HT-29 (cell line): ENCODE data around the gene DCTN2. TPM values are rescaled to one million over a fixed set of nuclear protein-coding genes. Genes with fewer than 3 reads are reported as not detected.

ENCODE experiments used
- DNase-seq: peaks from one replicate; pipeline ENCODE4 v3.0.0-alpha.2; 2015; ENCODE audit warnings: low spot score
- total RNA-seq: library from RNA; depleted of rRNA; stranded (reverse); fragments of >200 nt; shearing (Covaris generic); gene quantifications from 2 replicates; pipeline ENCODE4 v1.2.3, GENCODE V29; 2014

Gene DCTN2
- total RNA-seq, 1 experiment from 2014 or later = 62.3 TPM

DNA sequence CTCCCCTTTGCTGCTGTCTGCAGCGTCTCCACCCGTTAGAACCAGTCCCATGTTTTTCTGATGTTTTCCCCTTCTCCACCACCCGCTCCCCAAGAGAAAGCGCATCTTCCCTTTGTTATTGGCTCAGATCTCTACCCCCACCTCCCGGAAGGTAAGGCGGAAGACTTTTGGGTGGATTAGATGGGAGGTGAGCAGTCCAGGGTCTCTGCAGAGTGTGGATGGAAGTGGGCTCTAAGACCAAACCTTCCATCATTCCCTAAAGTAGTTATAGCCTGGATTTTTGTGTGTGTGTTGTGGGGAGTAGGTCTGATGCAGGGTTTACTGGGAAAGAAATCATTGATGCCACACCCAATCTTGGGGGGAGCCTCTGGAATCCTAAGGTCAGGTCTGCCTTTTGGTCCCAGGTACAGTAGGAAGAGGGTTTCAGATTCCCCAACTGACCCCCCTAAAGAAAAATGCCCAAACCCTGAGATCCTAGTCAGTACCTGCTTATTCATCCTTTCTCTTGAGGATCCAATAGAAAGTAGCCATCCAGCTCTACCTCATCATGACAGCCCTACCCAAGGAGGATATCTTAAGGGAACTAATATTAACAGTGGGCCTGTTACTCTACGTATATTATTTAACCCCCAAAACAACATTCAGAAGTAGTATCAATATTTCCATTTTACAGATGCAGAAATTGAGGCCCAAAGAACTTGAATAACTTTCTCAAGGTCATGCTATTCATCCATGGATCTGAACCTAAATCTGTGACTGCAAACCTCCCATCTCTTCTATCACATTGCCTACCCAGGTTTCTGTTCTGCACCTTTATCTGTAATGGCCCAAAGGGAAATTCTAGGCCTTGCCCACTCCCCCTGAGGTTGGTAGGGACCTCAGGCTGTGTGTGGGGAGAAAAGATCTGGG is 3.9 kb upstream of the DCTN2 start:
- no peak for DNase-seq

DNA sequence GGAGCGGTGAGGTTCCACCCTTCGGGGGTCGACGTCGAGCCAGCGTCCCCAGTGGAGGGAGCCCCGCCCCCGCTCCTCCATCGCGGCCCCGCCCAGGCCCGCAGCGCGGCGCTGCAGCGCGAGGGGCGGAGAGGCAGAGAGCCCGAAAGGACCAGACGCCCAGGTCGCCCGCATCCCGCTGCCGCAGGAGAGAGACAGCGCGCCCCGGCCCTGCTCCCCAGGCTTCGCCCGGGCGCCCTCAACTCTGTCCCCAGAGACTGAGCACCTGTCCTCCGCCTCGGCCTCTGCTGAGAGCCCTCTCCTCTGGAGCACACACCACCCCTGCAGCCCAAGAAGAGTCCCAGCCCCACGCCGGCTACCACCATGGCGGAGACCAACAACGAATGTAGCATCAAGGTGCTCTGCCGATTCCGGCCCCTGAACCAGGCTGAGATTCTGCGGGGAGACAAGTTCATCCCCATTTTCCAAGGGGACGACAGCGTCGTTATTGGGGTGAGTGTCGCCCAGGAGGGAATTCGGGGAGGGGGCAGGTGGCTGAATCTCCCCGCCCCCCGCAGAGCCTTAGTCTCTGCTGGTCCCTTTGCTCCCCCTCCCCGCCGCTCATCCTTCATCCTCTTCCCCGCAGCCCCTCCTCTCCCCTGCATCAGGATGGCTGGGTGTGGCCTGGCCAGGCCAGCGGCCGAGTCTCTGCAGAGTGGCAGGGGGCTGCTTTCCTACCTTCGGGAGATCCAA is 3.1 kb upstream of the DCTN2 start, which contains the start of gene KIF5A:
Gene KIF5A (plus strand): TSS at position 136 of the 732 bp plus-strand sequence. CDS start 228 bp downstream, at position 364.
- DNase-seq = no peak

DNA sequence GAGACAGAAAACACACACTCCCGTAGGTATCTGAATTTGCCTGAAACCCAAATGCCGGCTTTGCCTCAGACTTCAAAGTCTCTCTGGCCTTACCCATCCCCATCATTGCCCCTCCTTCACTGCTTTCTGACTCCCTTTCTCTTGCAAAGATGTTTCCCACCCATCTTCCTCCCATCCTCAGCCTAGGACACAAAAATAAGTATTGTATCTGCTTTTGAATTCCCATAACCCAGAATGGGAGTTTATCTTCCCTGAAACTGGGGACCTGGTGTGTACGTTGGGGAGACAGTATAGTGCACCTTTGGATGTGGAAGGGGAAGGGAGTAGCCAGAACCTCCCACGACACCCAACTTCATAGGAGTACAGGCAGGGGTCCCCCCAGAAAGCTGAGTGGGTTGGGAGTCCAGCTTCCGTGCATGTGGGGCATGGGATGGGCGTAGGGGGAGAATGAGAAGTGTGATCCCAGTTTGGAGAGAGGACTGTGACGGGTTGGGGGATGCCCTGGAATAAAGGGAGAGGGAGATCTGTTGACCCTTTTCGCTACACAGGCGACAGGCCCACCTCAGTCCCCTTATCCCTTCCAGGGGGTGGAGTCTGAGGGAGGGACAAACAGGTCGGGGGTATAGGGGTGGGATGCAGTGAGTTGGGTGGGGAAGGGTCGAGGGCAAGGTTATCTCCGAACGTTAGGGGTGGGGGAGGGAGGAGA is 2.4 kb upstream of the DCTN2 start:
- DNase-seq = no peak

DNA sequence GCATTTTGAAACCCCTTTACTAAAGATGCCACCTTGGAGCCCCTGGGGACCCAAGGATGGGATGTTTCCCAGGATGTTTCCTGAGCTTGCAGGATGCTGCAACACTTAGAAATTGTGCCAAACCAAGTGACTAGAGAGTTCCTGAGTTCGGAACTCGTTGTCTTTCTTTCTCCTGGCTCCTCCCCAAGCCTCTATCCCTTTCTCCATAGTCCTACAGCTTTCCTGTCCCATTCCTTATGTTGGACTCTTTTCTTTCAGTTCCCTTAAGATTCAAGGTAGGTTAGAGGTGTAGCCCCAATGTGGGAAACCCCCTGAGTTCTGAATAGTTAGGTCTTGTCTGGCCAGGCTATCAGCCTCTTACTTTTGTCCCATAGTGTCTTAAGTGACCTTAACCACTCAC is 1.5 kb upstream of the DCTN2 start:
- DNase-seq = no peak

DNA sequence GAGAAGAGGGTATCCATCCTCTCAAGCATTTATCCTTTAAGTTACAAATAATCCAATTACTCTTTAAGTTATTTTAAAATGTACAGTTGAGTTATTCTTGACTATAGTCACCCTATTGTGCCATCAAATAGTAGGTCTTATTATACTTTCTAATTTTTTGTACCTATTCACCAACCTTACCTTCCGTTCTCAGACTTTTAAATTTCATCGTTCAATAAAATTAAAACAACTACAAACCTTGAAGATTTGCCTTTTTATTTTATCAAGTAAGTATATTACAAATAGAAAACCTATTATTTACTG is 972 bp upstream of the DCTN2 start:
- no peak for DNase-seq

DNA sequence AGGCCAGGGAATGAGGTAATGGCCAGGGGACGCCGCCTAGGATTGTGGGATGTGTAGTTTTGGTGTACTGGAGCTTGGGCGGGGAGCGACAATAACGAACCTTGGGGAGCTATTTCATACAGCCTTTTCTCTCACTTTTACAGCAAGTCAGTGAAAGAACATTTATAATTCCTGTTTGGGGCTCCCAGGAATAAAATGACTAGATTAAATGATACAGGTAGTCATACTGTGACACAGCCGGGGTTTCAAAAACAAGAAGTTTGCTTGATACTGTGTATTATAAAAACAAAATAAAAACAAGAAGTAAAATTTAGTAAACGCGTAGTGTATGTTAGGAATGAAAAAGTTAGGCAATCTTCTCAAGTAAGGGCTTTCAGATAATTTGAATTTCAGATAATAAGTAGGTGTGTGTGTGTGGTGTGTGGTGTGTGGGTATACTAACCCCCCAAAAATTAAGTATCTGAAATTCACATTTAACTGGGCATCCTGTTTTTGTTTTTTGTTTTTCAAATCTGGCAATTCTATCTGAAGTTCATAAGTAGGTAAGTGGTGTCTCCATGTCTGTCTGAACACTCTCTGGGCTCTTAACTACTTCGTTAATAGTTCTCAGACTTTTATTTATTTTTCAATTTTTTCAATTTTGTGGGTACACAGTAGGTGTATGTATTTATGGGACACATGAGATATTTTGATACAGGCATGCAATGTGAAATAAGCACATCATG is 458 bp upstream of the DCTN2 start:
- no peak for DNase-seq

DNA sequence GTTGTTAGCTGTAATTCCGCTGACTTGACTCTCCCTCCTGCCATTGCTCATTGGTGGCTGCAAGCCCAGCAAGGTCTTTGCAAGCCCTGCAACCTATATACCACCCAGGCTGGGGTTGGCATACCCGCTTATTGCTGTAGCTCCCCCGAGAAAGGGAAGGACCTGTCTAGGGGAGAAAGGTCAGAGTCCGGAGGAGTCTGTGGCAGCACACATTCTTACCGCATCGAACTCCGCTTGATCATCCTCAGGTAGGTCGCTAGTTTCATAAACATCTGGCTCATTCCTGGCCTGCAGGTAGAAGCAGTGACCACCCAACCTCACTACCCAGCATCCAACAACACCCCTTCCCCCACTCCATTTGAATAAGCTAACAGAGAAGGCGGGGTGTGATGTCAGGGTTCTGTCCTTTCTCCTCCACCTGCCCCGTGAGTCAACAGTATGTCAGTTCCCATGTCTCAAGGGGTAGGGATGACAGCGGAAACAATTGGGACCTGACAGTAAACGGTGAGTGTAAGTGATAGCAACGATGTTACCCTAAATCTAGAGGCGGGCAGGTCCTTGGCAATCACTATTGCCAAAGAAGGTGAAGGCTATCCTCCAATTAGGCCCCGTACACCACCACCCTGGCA is 1.1 kb downstream of the DCTN2 start:
- no peak for DNase-seq

DNA sequence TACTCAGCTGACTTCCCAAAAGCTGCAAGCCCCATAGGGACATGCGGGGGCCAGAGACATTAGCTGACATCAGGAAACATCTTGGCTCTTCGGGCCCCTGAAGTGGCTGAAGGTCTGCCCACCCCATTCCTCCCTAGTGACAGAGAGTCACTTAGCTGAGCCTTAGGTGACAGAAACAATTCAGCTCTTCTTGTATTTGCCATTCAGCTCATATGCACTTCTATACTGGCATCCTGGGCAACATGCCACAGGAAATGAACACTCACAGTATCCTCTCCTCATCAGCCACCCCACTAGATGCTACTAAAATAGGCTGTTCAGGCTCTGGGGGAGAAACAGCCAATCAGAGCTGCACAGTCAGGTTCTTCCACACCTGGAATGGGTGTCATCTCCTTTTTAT is 3.4 kb downstream of the DCTN2 start:
- DNase-seq = no peak

DNA sequence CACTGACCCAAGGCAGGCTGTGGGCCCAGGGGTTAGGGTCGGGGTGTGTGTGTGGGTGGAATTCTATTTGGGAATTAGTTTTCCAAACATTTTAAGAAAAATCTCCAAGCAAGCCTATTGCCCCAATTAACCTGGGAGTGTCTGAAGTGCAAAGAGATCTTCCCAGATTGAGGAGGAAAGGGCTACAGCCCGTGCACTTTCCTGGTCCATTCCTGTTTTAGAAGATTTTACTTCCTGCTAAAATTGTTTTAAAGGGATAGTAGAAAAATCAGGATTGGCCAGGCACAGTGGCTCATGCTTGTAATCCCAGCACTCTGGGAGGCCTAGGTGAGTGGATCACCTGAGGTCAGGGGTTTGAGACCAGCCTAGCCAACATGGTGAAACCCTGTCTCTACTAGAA is 5.3 kb downstream of the DCTN2 start:
- DNase-seq = no peak

DNA sequence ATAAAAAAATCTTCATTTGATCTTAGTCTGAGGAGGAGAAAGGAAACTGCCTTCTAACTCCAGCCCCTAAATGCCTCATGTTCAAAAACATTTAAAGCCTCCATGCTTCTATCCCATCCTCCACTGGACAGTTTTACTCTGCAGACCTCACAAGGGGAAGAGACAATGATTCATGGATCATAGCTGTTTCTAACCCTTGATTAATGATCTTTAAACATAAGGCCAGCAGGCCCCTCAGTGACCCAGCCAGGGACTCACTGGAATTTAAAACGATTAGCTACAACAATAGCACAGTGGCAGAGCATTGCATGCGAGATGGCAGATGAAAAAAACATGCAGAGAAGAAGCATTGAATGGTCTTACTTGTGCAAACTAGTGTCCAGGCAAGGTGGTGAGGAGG is 6.0 kb downstream of the DCTN2 start:
- no peak for DNase-seq

DNA sequence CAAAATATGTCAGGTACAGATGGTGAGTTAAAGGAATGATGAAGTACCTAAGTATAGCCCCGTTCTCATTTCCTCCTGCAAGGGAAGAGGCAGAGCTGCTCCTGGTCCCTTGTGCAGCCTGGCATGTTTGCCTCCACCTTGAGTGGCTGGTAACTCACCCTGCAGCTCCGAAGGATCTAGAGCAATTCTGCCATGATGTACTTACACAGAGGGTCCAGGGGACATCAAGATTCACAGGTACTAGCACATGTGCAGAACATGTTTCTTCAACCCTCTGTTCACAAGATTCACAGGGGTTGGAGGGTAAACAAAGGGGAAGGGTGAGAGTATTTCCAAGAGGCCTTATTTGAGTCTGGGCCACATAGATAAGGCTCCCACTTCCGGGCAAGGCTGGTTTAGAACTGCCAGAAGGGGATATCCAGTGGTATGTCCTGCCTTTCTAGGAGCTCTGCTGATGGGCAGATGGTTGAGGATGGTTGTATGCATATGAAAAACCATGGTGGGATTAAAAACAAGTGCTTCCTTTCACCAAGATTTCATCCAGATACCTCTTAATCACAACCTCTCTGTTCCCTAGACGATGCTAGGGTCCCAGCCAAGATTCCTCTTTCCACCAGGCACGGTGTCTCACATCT is 7.7 kb downstream of the DCTN2 start:
- DNase-seq = no peak

DNA sequence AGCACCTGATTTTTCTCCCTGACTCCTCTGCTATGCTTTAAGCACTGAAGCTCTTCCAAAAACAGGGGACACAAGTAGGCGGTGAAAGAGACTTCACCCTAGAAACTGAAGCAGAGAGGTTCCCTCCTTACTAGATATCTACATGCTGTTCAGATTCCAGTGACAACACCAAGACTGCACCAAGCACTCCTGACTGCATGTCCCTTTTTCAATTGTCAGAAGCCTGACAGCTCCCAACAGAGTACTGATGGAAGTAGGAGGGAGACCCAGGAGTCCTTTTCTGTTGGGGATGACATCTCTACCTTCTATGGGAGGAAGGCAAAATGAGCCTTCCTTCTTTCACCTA is 10.4 kb downstream of the DCTN2 start:
- DNase-seq = no peak

DNA sequence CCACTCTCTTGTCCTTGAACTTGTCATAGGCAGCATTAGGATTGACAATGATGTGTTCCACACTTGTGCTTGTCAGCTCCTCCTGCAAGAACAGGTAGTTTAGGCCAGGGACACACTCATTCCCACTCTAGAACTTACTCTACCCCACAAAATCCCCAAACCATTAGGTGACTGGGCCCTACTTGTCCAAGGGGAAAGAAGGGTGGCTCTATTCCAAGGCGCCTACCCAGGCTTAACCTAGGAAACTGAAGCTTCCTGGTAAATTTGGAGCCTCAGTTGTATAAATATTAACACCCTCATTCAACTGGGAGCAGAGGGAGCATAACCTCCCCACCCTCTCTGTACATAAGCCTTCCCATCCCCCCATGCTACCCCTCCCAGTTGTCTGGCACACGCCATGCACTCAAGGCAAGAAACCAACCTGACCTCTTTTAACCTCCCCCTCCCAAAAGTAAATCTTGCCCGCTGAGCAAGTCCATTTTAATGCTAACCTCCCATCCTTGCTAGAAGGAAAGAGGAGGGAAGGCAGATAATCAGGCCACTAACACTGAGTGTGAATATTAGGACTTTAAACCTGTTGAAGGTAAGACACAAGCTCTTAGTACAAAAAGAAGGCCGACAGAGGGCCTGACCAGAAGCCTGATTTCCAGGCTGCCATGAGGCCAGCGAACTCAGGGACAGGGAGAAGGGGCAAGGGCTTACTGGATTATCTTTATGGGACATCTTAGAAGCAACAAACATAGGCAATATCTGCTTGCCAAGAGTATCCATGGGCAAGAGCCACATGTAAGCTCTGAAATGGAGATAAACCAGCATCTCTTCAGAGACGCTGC is 11.0 kb downstream of the DCTN2 start:
- no peak for DNase-seq

DNA sequence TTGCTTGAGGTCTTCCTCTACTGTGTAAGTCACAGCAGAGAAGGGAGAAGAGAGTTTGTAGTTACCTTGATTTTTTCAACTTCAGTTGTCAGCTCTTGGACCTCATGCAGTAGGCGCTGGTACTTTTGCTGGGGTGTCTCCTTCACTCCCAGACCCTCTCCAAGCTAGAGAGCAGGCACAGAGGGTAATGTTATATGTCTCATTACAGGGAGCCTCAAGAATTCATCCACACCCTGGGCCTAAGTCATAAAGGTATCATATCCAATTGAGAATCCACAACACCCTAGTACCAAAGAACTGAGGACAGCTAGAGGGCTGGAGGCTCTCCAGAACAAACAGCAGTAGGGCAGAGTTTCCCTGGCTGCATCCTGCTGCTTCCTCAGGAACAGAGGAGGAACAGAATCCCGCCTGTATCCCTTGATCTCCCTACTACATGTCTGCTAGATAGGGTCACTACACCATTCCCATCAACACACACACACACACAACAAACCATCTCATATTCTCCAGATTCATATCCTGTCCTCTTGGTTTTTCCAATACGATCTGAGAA is 11.9 kb downstream of the DCTN2 start:
- DNase-seq = no peak

DNA sequence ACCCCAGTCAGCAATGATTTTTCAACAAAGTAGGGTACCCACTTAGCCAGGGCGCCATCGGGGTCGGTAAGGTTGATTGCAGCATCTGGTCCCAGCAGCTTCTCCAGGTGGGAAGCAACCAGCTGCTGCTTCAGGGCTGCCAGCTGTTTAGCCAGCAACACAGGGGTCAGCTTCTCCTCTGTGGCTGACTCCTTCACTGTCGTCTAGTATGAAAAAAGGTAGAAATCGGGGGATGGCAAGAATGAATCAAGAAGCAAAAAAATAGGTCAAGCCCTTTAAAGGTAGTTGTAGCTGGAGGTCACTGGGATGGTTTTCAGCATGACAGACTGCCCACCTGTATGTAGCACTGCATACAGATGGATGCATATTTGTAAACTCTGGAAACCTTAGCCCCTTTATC is 12.7 kb downstream of the DCTN2 start:
- DNase-seq = no peak

DNA sequence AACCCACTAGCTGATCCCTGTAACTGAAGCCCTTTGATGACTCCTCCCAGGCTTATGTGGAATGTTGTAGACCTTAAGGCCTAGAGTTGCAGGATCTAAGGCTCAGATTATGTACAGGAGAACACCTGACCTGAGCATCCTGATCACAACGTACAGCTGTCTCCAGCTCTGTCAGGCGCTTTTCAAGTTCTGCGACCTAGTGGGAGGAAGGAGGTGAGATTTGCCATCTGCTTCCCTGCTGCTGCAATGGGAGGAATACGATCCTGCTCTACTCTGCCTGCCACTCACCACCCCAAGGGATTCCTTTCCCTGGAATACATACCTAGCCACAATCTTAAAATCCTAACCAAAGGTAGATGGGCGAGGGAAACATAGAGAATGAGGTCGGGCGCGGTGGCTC is 13.9 kb downstream of the DCTN2 start:
- DNase-seq = no peak

DNA sequence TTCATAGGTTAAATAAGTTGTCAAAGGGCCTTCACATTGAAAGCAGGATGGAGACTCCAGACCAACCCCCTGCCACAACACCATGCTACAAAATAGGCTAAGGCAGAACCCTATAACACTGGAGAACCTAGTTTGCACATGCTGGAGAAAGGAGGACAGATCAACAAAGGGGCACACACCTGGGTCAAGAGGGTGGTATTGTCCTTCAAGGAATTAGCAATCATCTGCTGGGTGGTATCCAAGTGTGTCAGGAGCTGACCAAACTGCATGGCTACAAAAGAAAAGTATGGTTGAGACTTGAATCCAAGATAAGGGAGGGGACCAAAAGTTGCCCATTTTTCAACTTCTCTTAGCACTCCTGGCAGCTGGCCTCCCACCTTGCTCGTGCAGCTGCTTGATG is 15.2 kb downstream of the DCTN2 start:
- no peak for DNase-seq

DNA sequence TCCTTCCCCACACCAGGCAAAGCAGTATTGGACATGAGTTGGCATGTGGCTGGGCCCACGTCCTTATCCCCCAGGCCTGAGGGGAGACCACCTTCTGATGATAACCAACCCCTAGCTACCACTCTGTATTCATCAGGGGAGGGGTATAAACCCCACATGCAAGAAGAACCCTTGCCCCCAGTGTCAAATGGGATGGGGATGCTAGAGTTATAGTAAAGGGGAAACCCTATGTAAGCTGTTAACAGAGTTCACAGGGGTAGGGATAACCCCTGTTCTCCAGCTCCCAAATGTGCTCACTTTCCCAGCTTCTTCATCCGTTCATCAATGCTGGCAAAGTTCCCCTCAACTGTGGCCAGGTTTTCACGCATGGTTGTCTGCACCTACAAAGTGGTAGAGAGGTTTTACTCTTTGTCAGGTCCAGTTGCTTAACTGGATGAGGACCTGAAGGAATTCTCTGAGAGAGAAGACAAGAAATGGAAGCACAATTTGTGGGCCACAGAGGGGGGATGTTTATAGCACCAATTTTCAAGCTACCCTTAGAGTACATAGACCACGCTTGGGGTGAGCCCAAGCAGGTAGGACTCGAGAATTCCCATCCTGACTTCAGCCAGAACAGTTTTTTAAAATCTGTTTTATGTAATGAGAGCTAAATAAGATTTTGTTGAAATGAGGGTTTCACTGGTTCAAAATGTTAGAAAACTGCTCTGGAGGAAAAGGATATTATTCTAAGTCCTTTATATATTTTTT is 16.4 kb downstream of the DCTN2 start:
- DNase-seq = no peak

DNA sequence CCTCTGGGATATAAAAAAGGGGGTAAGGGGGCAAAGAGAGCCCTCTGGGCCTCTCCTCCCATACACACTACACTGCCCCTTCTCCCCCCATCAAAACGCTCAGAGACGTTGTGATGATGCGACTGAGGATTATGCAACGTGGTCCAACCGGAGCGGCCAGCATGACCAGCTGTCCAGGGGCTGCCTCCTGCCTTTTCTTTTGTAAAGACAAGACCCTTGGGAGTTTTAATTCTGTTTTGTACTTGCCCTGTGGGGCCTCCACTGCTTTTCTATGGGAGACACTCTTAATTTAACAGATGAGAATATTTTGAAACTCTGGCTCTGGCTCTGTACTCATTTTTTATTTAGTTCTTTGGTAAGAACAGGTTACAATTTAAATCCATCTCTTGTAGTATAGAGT is 17.2 kb downstream of the DCTN2 start:
- no peak for DNase-seq
